NCI-H2081 treated with DMSO at 0.1 percent for 48 hours (cell line): ENCODE measurements around the gene STEAP3.

Source experiments
- DNase-seq: peaks from one replicate; lab custom pipeline; 2025; lab: John Stamatoyannopoulos, UW

Gene STEAP3, protein sequence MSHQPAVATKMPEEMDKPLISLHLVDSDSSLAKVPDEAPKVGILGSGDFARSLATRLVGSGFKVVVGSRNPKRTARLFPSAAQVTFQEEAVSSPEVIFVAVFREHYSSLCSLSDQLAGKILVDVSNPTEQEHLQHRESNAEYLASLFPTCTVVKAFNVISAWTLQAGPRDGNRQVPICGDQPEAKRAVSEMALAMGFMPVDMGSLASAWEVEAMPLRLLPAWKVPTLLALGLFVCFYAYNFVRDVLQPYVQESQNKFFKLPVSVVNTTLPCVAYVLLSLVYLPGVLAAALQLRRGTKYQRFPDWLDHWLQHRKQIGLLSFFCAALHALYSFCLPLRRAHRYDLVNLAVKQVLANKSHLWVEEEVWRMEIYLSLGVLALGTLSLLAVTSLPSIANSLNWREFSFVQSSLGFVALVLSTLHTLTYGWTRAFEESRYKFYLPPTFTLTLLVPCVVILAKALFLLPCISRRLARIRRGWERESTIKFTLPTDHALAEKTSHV

GRCh38 chr2:119223521-119224390 is at the start of gene STEAP3:
TSS of gene STEAP3 (plus strand) at chr2:119223834. CDS start at chr2:119231013, 7,179 bp downstream.
- DNase-seq = no peak

GRCh38 chr2:119174216-119174992 is 49.2 kb upstream of the STEAP3 start:
- DNase-seq = no peak

DNA sequence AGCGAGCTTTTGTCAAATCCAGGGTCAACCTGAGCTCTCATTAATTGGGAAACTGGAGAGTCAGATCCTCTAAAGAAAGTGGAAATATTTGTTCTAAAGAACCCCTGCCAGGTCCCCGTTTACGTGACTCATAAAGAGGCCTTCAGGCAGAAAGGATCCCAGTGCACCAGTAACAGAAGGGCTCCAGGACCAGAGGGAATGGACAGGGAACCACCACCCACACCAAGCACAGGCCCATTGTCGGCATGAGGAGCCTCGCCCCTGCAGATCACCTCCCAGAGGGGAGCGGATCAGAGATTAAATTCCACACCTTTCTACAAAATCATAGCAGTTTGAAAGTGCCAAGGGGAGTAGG is 48.7 kb upstream of the STEAP3 start:
- no peak for DNase-seq

DNA sequence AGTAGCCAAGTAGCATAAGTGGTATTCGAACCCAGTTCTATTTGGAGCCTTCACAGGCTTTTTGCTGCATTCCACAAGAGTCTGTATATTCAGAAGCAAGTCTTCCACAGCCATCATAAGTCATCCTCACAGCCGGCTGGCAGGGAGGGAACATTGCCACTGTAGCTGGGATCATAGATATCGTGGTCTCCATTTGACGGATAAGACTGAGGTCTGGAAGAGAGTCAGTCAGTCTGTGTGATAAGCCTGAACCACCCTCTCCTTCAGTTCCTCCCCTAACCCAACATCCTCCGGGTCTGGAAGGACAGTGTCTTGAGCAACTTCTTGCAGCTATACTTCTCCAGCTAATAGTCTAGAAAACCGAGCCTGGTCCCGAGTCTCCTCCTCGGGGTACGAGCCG is 48.1 kb upstream of the STEAP3 start:
- DNase-seq = no peak

- no peak for DNase-seq
Measured at GRCh38 chr2:119177171-119177837, 46.3 kb upstream of the STEAP3 start.

- no peak for DNase-seq
Measured at GRCh38 chr2:119177838-119178190, 45.8 kb upstream of the STEAP3 start.

- DNase-seq = no peak
Measured at GRCh38 chr2:119178776-119179175, 44.9 kb upstream of the STEAP3 start.

- no peak for DNase-seq
Measured at GRCh38 chr2:119179202-119179601, 44.4 kb upstream of the STEAP3 start.

DNA sequence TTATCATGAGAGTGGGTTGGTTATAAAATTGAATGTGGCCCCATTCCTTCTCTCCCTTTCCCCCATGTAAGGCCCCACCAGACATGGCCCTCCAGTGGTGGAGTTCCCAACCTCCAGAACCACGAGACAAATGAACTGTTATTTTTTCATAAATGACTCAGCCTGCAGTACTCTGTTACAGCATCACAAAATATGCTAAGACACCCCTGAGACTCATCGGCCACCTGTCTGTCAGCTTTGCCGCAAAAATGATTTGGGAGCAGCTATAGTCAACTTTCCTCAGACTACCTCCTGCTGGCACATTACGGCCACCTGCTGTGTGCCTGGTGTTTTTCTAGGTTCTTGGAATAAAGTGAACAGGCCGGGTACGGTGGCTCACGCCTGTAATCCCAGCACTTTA is 43.6 kb upstream of the STEAP3 start:
- no peak for DNase-seq

GRCh38 chr2:119180892-119181291 is 42.7 kb upstream of the STEAP3 start:
- DNase-seq = no peak

- DNase-seq = no peak
Measured at GRCh38 chr2:119181391-119181790, 42.2 kb upstream of the STEAP3 start.

DNA sequence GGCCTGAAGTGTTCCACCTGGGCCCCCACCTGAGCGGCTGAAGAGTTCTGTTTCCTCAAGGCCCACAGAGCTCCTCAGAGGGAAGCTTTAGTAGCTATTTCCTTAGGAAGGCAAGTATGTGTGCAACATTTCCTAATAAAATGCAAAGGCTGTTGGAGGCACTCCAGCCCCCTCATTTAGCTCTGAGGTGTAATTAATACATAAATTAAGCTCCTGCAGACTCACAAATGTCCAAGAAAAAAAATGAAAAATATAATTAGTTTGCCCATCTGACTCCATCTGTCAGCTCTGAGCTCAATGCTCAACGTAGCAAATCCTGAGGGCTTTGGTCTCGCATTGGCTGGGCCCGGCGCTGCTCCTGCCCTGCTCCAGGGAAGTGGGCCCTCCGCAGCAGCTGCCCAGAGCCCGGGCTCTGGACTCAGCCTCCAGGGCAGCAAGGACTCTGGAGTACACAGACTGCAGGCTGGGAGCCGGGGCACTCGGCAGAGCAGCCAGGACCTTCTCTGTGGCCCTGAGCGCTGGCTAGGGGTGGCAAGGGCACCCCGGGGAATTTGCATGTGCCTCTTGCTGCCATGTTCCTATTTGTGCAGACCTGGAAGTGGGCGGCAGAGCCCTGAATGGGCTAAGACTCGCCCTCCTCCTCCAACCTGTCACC is 41.7 kb upstream of the STEAP3 start:
- DNase-seq = no peak

DNA sequence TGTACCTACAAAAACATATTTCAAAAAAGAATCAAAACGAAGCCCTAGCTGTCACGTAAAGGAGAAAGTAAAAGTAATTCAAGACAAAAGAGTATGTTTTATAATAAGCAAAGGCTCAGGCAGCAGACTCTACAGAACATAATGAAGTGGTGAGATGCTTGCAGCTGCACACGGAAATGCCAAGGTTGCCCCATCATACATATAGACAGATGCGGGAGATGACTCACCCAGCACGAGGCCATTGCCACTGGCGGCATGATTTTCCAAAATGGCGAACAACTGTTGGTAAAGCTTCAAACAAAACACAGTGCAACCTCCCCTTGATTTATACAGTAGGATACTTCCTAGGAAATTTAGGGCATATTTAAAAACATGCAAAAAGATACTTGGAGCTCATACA is 39.1 kb upstream of the STEAP3 start:
- DNase-seq = no peak

DNA sequence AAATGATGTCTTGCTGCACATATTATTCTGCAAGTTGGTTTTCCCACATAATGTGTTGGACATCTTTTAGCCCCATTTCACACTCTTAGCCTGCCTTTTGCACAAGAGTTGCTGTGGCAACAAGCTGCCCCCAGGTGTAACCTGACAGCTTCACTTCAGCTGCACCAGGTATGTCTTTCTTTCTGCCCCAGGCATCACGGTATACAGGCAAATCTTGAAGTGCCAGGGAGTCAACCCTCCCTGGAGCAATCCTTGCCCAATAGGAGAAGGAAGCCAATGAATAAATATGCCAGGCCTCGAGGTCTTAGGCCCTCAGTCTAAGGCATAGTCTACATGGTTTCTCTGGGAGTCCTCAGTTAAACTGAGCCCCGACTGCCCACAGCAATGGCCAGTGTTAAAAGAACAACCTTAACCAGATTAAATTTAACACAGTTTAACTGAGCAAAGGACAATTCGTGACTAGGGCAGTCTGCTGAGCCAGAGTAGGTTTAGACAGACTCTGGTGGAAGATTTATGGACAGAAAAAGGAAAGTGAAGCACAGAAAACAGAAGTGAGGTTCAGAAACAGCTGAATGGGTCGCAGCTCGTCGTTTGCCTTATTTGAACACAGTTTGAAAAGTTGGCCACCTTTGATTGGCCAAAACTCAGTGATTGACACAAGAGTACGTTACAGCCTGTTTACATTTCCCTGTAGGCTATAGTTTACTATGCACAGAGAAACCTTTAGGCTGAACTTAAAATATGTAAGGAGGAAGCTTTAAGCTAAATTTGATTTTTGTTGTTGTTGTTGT is 33.1 kb upstream of the STEAP3 start:
- DNase-seq = no peak

- DNase-seq = no peak
Measured at GRCh38 chr2:119192893-119193292, 30.7 kb upstream of the STEAP3 start.

DNA sequence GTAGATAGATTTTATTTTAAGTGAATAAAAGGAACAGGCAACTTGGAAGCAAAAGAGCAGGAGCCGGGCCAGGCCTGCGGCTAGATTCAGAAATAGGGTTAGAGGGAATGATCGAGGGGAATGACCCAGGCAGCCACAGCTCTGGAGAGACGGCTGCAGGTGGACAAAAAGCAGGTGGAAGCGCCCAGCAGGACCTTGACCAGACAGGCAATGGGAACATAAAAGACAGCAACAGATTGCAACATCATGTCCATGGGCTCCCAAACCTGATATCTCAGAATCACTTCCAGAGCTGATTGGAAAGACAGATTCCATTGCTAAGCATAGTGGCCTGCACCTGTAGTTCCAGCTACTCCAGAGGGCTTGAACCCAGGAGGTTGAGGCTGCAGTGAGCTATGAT is 28.6 kb upstream of the STEAP3 start:
- no peak for DNase-seq

DNA sequence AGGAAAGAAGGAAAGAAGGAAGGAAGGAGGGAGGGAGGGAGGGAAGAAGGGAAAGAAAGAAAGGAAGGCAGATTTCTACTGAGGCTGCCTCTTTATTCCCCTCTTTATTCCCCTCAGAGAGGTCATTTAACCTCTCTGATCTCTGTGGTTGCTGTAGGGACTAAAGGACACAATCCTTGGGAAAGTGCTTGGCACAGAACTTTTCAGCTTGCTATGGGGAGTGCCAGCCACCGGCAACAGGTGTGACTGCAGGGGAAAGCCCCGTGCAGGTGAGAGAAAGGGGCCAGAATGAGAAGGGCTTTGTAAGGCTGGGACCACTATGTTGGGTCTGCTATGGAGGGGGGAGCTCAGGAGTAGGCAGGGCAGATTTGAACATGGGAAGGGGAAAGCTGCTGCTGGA is 27.7 kb upstream of the STEAP3 start:
- no peak for DNase-seq

DNA sequence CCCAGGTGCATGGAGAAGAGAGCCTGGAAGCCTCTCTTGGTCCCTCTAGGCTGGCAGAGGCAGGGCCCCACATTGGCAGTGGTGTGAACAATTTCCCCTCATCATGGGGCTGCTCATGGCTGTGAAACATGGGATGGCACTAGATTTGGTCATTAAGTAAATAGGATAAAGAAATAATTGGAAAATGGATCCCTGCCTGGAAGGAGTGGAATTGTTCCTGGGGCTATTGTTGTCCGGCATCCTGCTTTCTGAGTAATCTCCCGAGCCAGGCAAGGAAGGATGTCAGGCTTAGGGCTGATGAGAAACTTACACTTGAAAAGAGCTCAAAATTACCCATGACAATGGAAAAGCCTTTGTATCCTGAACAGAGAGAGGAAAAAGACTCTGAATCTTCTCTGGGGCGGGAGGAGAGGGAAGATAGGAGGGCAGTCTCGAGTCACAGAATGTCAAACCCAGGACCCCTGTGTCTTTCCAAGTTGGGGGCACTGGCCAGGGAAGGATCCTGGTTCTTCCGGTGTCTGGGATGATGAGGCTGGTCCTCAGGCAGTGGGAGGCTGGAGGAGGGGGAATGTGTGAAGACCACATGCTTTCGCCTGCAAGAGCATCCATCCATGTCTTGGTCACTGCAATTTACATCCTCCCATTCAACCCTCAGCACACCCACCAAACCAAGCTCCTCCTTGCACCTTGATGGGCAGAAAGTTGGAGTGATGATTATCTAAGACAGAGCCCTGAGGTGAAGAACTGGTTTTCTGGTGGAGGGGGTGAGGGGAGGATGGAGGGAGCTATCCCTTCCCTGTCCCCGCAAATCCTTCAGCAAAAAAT is 27.1 kb upstream of the STEAP3 start:
- DNase-seq = no peak

DNA sequence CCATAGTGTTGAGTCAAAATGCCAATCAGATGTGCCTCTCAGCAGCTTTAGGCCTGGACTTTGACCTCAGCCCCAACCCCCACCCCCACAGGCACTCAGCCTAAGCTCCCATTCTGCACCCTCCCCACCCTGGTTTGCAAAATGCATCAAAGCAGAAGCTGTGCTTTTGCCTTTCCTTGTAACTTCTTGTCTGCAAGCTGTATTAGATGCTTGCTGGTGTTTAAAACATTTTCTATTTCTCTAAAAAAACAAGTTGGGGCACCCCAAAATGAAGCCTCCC is 26.6 kb upstream of the STEAP3 start:
- DNase-seq = no peak
